GM12891 (cell line): ENCODE measurements around the gene NFATC1.

ENCODE experiments used
- PAX5 ChIP-seq: IDR thresholded peaks from 2 replicates; pipeline ENCODE4 v1.6.1; 2011; ENCODE audit warnings: low read length, moderate library complexity, mild to moderate bottlenecking; ENCODE audit not compliant: insufficient read depth, severe bottlenecking
- POLR2A ChIP-seq: IDR thresholded peaks from 2 replicates; pipeline ENCODE4 v1.6.1; 2011; ENCODE audit warnings: low read depth, low read length, control low read depth
- POLR2AphosphoS5 ChIP-seq: IDR thresholded peaks from 2 replicates; pipeline ENCODE4 v1.6.1; 2011; ENCODE audit warnings: low read depth, low read length, control low read depth
- POU2F2 ChIP-seq: IDR thresholded peaks from 2 replicates; pipeline ENCODE4 v1.6.1; 2011; ENCODE audit warnings: low read depth, mild to moderate bottlenecking, control low read depth, low read length, moderate library complexity
- TAF1 ChIP-seq: IDR thresholded peaks from 2 replicates; pipeline ENCODE4 v1.6.1; 2011; ENCODE audit warnings: low read depth, low read length, control low read depth

DNA sequence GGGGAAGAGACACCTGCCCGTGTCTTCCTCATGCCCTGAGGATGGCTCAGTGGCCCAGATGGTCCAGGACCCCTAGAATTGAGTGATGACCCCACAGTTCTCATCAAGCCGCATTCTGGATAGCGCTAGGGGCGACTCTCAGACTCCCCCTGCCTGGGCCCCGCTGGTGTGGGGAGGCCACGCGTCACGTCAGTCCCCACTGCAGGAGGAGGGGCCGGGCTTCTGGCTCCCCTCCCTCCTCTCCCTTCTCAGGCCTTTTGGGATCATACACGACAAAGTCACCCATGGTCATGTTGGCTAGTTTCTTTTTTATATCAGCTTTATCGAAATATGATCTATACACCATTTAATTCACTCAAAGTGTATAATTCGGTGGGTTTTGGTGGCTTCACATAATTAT, 61.5 kb downstream of the NFATC1 start:
- TF ChIP-seq POLR2A (no peak; the same call in 1 of the 2 replicates), POLR2AphosphoS5 (no peak), POU2F2 (no peak), TAF1 (no peak), PAX5 (no peak)
